Trophoblast cell (in vitro differentiated cells and primary cell): ENCODE results near the gene TLDC2. TPM values are rescaled to one million over a fixed set of nuclear protein-coding genes. Genes with fewer than 3 reads are reported as not detected.
A peak's percentile ranks its signal among the peaks of the same experiment; 100 is the strongest.

Experiments used
- DNase-seq, 2 donors: peaks; one replicate each; pipeline ENCODE4 v3.0.0-alpha.2; 2016
- H2AFZ ChIP-seq: 2 replicates; pipeline ENCODE4 v1.6.1; 2013; ENCODE audit warnings: low read length, moderate library complexity, mild to moderate bottlenecking; ENCODE audit not compliant: insufficient read depth, poor library complexity
- H2AK5ac ChIP-seq: 2 replicates; pipeline ENCODE4 v1.6.1; 2013; ENCODE audit warnings: mild to moderate bottlenecking, low read length
- H2BK120ac ChIP-seq: 2 replicates; pipeline ENCODE4 v1.6.1; 2013; ENCODE audit warnings: low read length, mild to moderate bottlenecking, moderate library complexity; ENCODE audit not compliant: insufficient read depth, poor library complexity
- H2BK12ac ChIP-seq: 2 replicates; pipeline ENCODE4 v1.6.1; 2013; ENCODE audit warnings: mild to moderate bottlenecking, low read length, moderate library complexity
- H2BK5ac ChIP-seq: 2 replicates; pipeline ENCODE4 v1.6.1; 2013; ENCODE audit warnings: low read length, low read depth, moderate library complexity, mild to moderate bottlenecking; ENCODE audit not compliant: poor library complexity
- H3K14ac ChIP-seq: 2 replicates; pipeline ENCODE4 v1.6.1; 2013; ENCODE audit warnings: mild to moderate bottlenecking, low read length
- H3K18ac ChIP-seq: 2 replicates; pipeline ENCODE4 v1.6.1; 2013; ENCODE audit warnings: mild to moderate bottlenecking, low read length
- H3K23ac ChIP-seq: 2 replicates; pipeline ENCODE4 v1.6.1; 2013; ENCODE audit warnings: low read length
- H3K27ac ChIP-seq: 2 replicates; pipeline ENCODE4 v1.5.1; 2013; ENCODE audit warnings: low read depth, mild to moderate bottlenecking, inconsistent platforms, low read length, moderate library complexity
- H3K27me3 ChIP-seq: 2 replicates; pipeline ENCODE4 v1.6.1; 2013; ENCODE audit warnings: inconsistent platforms, mild to moderate bottlenecking, low read length, moderate library complexity; ENCODE audit not compliant: insufficient read depth
- H3K36me3 ChIP-seq, 2 experiments: 1 replicate in 1 of 2; 2 replicates in 1 of 2; pipeline ENCODE4 v1.6.1; 2013; ENCODE audit warnings: low read length in 2 of 2, mild to moderate bottlenecking in 2 of 2, moderate library complexity in 1 of 2; ENCODE audit not compliant: insufficient read depth in 2 of 2, control insufficient read depth in 1 of 2
- H3K4ac ChIP-seq: 2 replicates; pipeline ENCODE4 v1.6.1; 2013; ENCODE audit warnings: low read depth, mild to moderate bottlenecking, low read length, moderate library complexity
- H3K4me1 ChIP-seq, 2 experiments: 1 replicate in 1 of 2; 2 replicates in 1 of 2; pipeline ENCODE4 v1.6.1; 2013; ENCODE audit warnings: low read length in 2 of 2, mild to moderate bottlenecking in 2 of 2, moderate library complexity in 1 of 2; ENCODE audit not compliant: insufficient read depth in 2 of 2, control insufficient read depth in 1 of 2
- H3K4me2 ChIP-seq: 2 replicates; pipeline ENCODE4 v1.6.1; 2013; ENCODE audit warnings: inconsistent platforms, mild to moderate bottlenecking, low read length, moderate library complexity
- H3K4me3 ChIP-seq: 2 replicates; pipeline ENCODE4 v1.5.1; 2013; ENCODE audit warnings: mild to moderate bottlenecking, low read depth, low read length, inconsistent platforms
- H3K79me1 ChIP-seq: one replicate; pipeline ENCODE4 v1.6.1; 2013; ENCODE audit warnings: low read length
- H3K79me2 ChIP-seq: 2 replicates; pipeline ENCODE4 v1.6.1; 2013; ENCODE audit warnings: low read length, mild to moderate bottlenecking; ENCODE audit not compliant: control insufficient read depth, insufficient read depth, poor library complexity
- H3K9ac ChIP-seq: 2 replicates; pipeline ENCODE4 v1.6.1; 2013; ENCODE audit warnings: mild to moderate bottlenecking, low read length
- H3K9me3 ChIP-seq: 2 replicates; pipeline ENCODE4 v1.6.1; 2013; ENCODE audit warnings: low read depth, mild to moderate bottlenecking, control low read depth, inconsistent platforms, low read length; ENCODE audit not compliant: insufficient read depth
- H4K12ac ChIP-seq: 2 replicates; pipeline ENCODE4 v1.6.1; 2013; ENCODE audit warnings: low read depth, mild to moderate bottlenecking, low read length, moderate library complexity
- H4K8ac ChIP-seq: 2 replicates; pipeline ENCODE4 v1.6.1; 2013; ENCODE audit warnings: low read depth, mild to moderate bottlenecking, low read length, moderate library complexity
- H4K91ac ChIP-seq: one replicate; pipeline ENCODE4 v1.6.1; 2013; ENCODE audit warnings: low read depth, mild to moderate bottlenecking, low read length, moderate library complexity
- WGBS: extraction: QIAGEN DNeasy Blood & Tissue Kit; methylation state at CpG from one replicate; pipeline ENCODE4 v1.1.7; 2013; ENCODE audit warnings: missing lambda C conversion rate; ENCODE audit not compliant: insufficient read length, insufficient coverage; ENCODE audit errors: extremely low coverage; 5-methylcytosine and 5-hydroxymethylcytosine counted together
- polyA plus RNA-seq: library from polyadenylated mRNA; stranded (reverse); fragments of 200-250 nt; gene quantifications from 2 replicates; pipeline ENCODE4 v1.2.3, GENCODE V29; 2013

TLDC2 gene
- 0.03 TPM in 1 of 2 replicates, not detected in the other for polyA plus RNA-seq

DNA sequence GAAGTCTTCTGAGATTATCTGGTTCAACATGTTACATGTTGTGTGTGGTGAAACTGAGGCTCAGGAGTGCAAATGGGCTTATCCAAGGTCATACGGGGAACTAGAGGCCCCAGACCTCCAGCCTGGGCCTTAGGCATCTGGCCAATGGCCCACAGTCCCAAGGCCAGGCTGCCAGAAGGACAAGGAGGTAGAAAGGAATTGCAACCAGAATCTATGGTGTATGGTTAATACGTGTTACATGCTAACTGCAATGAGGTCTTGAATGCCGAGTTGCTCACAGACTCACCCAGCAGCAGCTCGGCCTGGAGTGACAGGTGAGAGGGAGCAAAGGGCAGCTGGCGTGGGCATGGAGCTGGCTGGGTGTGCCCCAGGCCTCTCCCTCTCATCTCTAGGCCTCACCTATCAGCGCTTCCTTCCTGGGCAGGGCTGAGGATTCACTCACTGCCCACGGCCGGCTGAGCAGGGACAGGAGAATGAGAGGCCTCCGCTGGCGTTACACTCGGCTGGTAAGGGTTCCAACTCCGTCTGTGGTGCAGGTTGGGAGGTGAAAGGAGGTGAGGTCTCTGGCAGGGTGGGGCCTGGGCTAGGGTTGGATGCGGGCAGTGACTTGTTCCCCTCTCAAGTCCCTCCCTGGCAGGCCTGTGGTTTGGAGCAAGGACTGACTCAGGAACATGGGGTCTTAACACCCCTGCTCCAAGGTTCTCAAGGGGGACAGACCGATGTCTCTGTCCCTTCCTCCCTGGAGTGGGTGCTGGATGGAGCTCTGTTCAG, at the start of gene TLDC2:
TLDC2 (plus strand) TSS at position 437 of the 771 bp plus-strand sequence; CDS start at position 474, 37 bp downstream.
- H3K9me3 ChIP-seq, result peaks cover 3% of the 10 kb centered on the region
- H4K12ac ChIP-seq, result no peak within 1 kb of the TSS
- H2AK5ac ChIP-seq, result no peak within 1 kb of the TSS
- H3K79me1 ChIP-seq, result no peaks in the 10 kb centered on the region
- H3K4ac ChIP-seq, result no peak within 1 kb of the TSS
- no peak within 1 kb of the TSS for H3K27ac ChIP-seq
- no peaks in the 10 kb centered on the region for H3K79me2 ChIP-seq
- H3K23ac ChIP-seq, result no peak within 1 kb of the TSS
- no peaks in the 10 kb centered on the region for H3K27me3 ChIP-seq
- no peak within 1 kb of the TSS for H3K9ac ChIP-seq
- no peak within 1 kb of the TSS for H2AFZ ChIP-seq
- no peaks in the 10 kb centered on the region for H3K36me3 ChIP-seq
- no peak within 1 kb of the TSS for H4K8ac ChIP-seq
- H3K4me1 ChIP-seq, result no peaks in the 10 kb centered on the region
- no peak within 1 kb of the TSS for H3K14ac ChIP-seq
- no peak within 1 kb of the TSS for H2BK12ac ChIP-seq
- no peak within 1 kb of the TSS for H2BK120ac ChIP-seq
- H3K4me2 ChIP-seq, result no peak within 1 kb of the TSS
- no CpG with 5 or more reads among the region's 14 CpGs for WGBS
- H3K18ac ChIP-seq, result no peak within 1 kb of the TSS
- H2BK5ac ChIP-seq, result no peak within 1 kb of the TSS
- no peak within 1 kb of the TSS for H3K4me3 ChIP-seq
- no peak for DNase-seq
- no peak within 1 kb of the TSS for H4K91ac ChIP-seq

DNA sequence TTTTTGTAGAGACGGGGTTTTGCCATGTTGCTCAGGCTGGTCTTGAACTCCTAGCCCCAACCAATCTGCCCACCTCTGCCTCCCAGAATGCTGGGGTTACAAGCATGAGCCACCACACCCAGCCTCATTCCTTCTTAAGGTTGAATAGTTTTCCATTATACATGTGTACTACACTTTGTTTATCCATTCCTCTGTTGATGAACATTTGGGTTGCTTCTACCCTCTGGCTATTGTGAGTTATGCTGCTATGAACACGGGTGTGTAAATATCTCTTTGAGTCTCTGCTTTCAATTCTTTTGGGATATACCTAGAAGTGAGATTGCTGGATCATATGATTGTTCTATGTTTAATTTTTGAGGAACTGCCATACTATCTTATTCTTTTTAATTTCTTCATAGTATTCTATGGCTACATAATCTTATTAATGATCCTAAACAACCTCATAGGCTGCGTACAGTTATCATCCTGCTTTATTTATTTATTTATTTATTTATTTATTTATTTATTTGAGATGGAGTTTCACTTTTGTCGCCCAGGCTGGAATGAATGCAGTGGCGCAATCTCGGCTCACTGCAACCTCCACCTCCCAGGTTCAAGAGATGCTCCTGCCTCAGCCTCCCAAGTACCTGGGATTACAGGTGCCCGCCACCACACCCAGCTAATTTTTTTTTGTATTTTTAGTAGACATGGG, 49.2 kb upstream of the TLDC2 start:
- Histone ChIP-seq H3K9ac (no peak overlapping the region), H3K79me2 (no peaks in the 10 kb centered on the region), H3K4me2 (no peak overlapping the region), H3K14ac (no peak overlapping the region), H3K79me1 (peaks cover 2% of the 10 kb centered on the region), H3K27me3 (no peaks in the 10 kb centered on the region), H3K18ac (no peak overlapping the region), H2BK120ac (no peak overlapping the region), H2BK5ac (no peak overlapping the region), H4K8ac (no peak overlapping the region), H4K91ac (no peak overlapping the region), H3K36me3 (peaks cover 27 to 33% of the 10 kb centered on the region in 2 experiments), H3K4me3 (no peak overlapping the region), H3K4me1 (peaks cover 5 to 7% of the 10 kb centered on the region in 2 experiments), H2BK12ac (no peak overlapping the region), H3K9me3 (no peaks in the 10 kb centered on the region), H2AK5ac (no peak overlapping the region), H3K23ac (no peak overlapping the region), H3K4ac (no peak overlapping the region), H2AFZ (no peak overlapping the region), H4K12ac (no peak overlapping the region), H3K27ac (no peak overlapping the region)
- peak; percentile 56 to 83 for DNase-seq
- WGBS, result no CpG with 5 or more reads among the region's 7 CpGs

DNA sequence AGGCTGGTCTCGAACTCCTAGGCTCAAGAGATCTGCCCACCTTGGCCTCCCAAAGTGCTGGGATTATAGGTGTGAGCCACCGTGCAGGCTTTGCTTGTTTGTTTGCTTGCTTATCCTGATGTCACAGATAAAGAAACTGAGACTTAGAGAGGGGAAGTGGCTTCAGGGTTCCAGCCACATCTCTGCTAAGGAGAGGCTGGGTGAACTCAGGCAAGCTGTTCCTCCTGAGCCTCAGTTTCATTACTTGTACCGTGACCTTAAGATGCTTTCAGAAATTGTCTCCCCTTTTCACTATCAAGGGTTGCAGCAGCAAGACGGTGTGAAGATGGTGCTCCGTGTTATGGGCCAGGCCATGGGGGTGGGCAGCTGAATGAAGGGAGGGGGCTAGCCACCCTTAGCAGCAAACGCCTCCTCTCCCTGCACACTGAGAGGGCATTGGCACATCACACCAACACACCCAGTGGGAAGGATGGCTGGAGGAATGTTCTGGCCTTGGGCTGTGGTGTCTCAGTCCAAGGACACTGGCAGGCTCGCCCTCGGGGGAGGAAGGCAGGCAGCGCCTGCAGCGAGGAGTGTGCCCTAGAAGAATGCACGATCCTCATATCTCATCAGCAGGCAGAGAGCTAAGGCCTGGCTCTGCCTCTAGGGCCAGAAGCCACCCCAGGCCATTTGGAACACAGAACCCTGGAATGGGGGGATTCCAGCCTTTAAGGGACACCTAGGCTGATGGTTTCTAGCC, 48.2 kb upstream of the TLDC2 start:
- Histone ChIP-seq H3K4me2 (no peak overlapping the region), H3K9ac (no peak overlapping the region), H3K36me3 (peaks cover 27 to 33% of the 10 kb centered on the region in 2 experiments), H4K8ac (no peak overlapping the region), H2BK120ac (no peak overlapping the region), H4K12ac (no peak overlapping the region), H2BK5ac (no peak overlapping the region), H3K79me2 (no peaks in the 10 kb centered on the region), H4K91ac (no peak overlapping the region), H3K79me1 (peaks cover 2% of the 10 kb centered on the region), H3K4me3 (no peak overlapping the region), H3K14ac (no peak overlapping the region), H2AK5ac (no peak overlapping the region), H3K4ac (no peak overlapping the region), H3K18ac (no peak overlapping the region), H3K27me3 (no peaks in the 10 kb centered on the region), H3K4me1 (no peaks in the 10 kb centered on the region), H3K9me3 (no peaks in the 10 kb centered on the region), H3K23ac (no peak overlapping the region), H3K27ac (no peak overlapping the region), H2BK12ac (no peak overlapping the region), H2AFZ (no peak overlapping the region)
- peak; percentile 91 to 93 for DNase-seq
- WGBS, result no CpG with 5 or more reads among the region's 11 CpGs

DNA sequence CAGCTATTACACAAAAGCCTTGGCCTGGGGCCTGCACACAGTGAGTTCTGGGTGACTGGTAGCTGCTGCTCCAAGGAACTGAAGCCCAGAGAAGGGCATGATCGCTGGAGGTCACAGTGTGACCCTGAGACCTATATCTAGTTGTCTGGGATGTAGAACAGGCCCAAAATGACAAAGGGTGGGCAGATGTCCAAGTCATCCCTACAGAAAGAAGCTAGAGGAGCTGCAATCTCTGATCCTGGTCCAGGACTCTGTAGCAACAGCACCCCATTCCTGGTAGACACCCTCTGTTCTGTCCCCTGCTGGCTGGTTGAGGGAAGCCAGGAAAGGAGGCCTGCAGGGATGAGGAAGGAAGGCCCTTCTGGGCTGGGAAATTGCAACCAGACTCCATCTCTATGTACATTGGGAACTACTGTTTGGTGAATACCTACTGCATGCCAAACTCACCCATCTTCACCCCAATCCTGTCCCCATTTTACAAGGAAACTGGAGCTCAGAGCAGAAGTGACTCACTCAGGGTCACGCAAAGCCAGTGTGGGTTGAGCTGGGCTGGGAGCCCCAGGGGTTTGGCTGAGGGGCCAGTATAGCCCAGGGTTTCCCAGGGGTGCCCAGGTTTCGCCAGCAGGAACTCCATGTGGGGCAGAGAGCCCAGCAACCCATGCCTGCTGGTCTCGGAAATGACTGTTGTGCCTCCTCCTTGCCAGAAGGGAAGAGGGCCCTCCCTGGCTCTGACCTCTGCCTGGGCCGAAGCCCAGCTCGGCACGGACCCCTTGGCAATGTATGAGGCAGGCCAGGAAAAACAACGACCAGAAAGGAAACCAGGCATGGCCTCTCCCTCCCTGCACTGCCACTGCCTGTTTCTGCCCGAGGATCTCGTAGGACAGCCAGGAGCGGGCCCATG, 44.9 kb upstream of the TLDC2 start:
- Histone ChIP-seq H3K27me3 (no peaks in the 10 kb centered on the region), H2AK5ac (no peak overlapping the region), H2BK12ac (no peak overlapping the region), H3K14ac (no peak overlapping the region), H2AFZ (no peak overlapping the region), H3K4ac (no peak overlapping the region), H3K9me3 (no peaks in the 10 kb centered on the region), H2BK5ac (no peak overlapping the region), H4K8ac (no peak overlapping the region), H3K36me3 (peaks cover 23% of the 10 kb centered on the region in 2 experiments), H3K18ac (no peak overlapping the region), H3K9ac (no peak overlapping the region), H3K23ac (no peak overlapping the region), H4K91ac (no peak overlapping the region), H3K79me1 (peaks cover 7% of the 10 kb centered on the region), H3K4me3 (no peak overlapping the region), H2BK120ac (no peak overlapping the region), H3K27ac (no peak overlapping the region), H3K4me1 (peaks cover 5 to 6% of the 10 kb centered on the region in 2 experiments), H4K12ac (no peak overlapping the region), H3K79me2 (no peaks in the 10 kb centered on the region), H3K4me2 (no peak overlapping the region)
- no CpG with 5 or more reads among the region's 11 CpGs for WGBS
- DNase-seq, result no peak
